Progenitor cell of endocrine pancreas (in vitro differentiated cells): Measurements from ENCODE around the gene ARHGAP40. TPM values are rescaled to one million over a fixed set of nuclear protein-coding genes. Genes with fewer than 3 reads are reported as not detected.

Source experiments
- DNase-seq: peaks from one replicate; pipeline ENCODE4 v3.0.0; 2021; ENCODE audit warnings: low spot score; ENCODE audit not compliant: unreplicated experiment
- H3K27ac Mint-ChIP-seq: 2 replicates; pipeline ENCODE4 v1.8.0; 2021; ENCODE audit warnings: mild to moderate bottlenecking, moderate library complexity, mixed read lengths
- H3K27me3 Mint-ChIP-seq: 2 replicates; pipeline ENCODE4 v1.8.0; 2021; ENCODE audit warnings: mixed read lengths
- H3K36me3 Mint-ChIP-seq: 2 replicates; pipeline ENCODE4 v1.8.0; 2022; ENCODE audit warnings: mixed read lengths; ENCODE audit not compliant: insufficient read depth
- H3K4me1 Mint-ChIP-seq: 2 replicates; pipeline ENCODE4 v1.8.0; 2021; ENCODE audit warnings: low read depth, mixed read lengths
- H3K4me3 Mint-ChIP-seq: 2 replicates; pipeline ENCODE4 v1.8.0; 2021; ENCODE audit warnings: low read depth, mild to moderate bottlenecking, moderate library complexity, mixed read lengths
- H3K9me3 Mint-ChIP-seq: 2 replicates; pipeline ENCODE4 v1.8.0; 2021; ENCODE audit warnings: low read depth, mixed read lengths
- CTCF ChIP-seq: fragments of 200-600 bp; sonication (generic); IDR thresholded peaks from one replicate; pipeline ENCODE4 v1.5.0; 2021; ENCODE audit warnings: antibody characterized with exemption, mild to moderate bottlenecking; ENCODE audit not compliant: unreplicated experiment
- total RNA-seq: library from RNA; stranded (reverse); gene quantifications from 2 replicates; pipeline ENCODE4 v1.2.1, GENCODE V29; 2021

The ARHGAP40 gene
- total RNA-seq, 1 donor from 2014 or later = not detected

- DNase-seq = no peak
- H3K9me3 Mint-ChIP-seq = no peaks in the 10 kb centered on the region
These were observed 5.7 kb downstream of the ARHGAP40 start for GRCh38 chr20:38607351-38607750.

GRCh38 chr20:38608188-38608587 lies 6.6 kb downstream of the ARHGAP40 start:
- DNase-seq = no peak
- Mint-ChIP-seq H3K27ac (no peak overlapping the region), H3K36me3 (no peaks in the 10 kb centered on the region), H3K4me3 (no peak overlapping the region), H3K27me3 (peaks cover 42% of the 10 kb centered on the region), H3K4me1 (peaks cover 4% of the 10 kb centered on the region), H3K9me3 (no peaks in the 10 kb centered on the region)
- no peak for TF ChIP-seq CTCF

More at GRCh38 chr20:38607351-38607750, 5.7 kb downstream of the ARHGAP40 start:
- Mint-ChIP-seq H3K27ac (no peak overlapping the region), H3K4me1 (peaks cover 4% of the 10 kb centered on the region), H3K27me3 (peaks cover 43% of the 10 kb centered on the region), H3K4me3 (no peak overlapping the region), H3K36me3 (no peaks in the 10 kb centered on the region)
- TF ChIP-seq CTCF = no peak

- Mint-ChIP-seq H3K36me3 (no peaks in the 10 kb centered on the region), H3K27me3 (peaks cover 39% of the 10 kb centered on the region), H3K9me3 (no peaks in the 10 kb centered on the region), H3K27ac (no peak overlapping the region), H3K4me3 (no peak overlapping the region), H3K4me1 (peaks cover 3% of the 10 kb centered on the region)
- no peak for TF ChIP-seq CTCF
- no peak for DNase-seq
These were observed 8.2 kb downstream of the ARHGAP40 start for GRCh38 chr20:38609815-38610214.

- H3K4me1 Mint-ChIP-seq = no peaks in the 10 kb centered on the region
These were observed 8.9 kb downstream of the ARHGAP40 start for GRCh38 chr20:38610521-38610920.

GRCh38 chr20:38612751-38613515 lies 11.3 kb downstream of the ARHGAP40 start:
- Mint-ChIP-seq H3K36me3 (no peaks in the 10 kb centered on the region), H3K27me3 (peaks cover 28% of the 10 kb centered on the region), H3K27ac (no peak overlapping the region), H3K4me3 (no peak overlapping the region), H3K9me3 (no peaks in the 10 kb centered on the region), H3K4me1 (no peaks in the 10 kb centered on the region)
- DNase-seq = no peak
- no peak for TF ChIP-seq CTCF

More at GRCh38 chr20:38610521-38610920, 8.9 kb downstream of the ARHGAP40 start:
- Mint-ChIP-seq H3K9me3 (no peaks in the 10 kb centered on the region), H3K27me3 (peaks cover 39% of the 10 kb centered on the region), H3K27ac (no peak overlapping the region), H3K4me3 (no peak overlapping the region), H3K36me3 (no peaks in the 10 kb centered on the region)
- DNase-seq = no peak
- no peak for TF ChIP-seq CTCF
